Stomach (tissue), 9 donors: ENCODE measurements around the gene AATK. TPM values are rescaled to one million over a fixed set of nuclear protein-coding genes. Genes with fewer than 3 reads are reported as not detected.
A peak's percentile ranks its signal among the peaks of the same experiment; 100 is the strongest.
"Not testable (repeated sequence)": the region's sequence is repeated elsewhere in the genome, so short reads cannot be mapped to it uniquely, and the experiment has no call there.

Experiments
- DNase-seq, 2 donors: peaks; one replicate each; pipeline versions ENCODE4 v3.0.0 to v3.0.0-alpha.2; 2013 to 2019
- H3K27ac ChIP-seq, 5 donors: fragments of 200-600 bp in 4 of 5; sonication (generic) in 4 of 5; one replicate each; pipeline ENCODE4 v1.5.1; 2013 to 2019; ENCODE audit warnings: mild to moderate bottlenecking in 1 of 5, moderate library complexity in 1 of 5
- H3K27me3 ChIP-seq, 3 donors: fragments of 200-600 bp; sonication (generic); one replicate each; pipeline ENCODE4 v1.5.1; 2017 to 2019; ENCODE audit warnings: mixed run types in 1 of 3
- H3K36me3 ChIP-seq, 4 donors: fragments of 200-600 bp; sonication (generic); 1 replicate in 3 of 4; 2 replicates in 1 of 4; pipeline ENCODE4 v1.5.1; 2016 to 2019
- H3K4me1 ChIP-seq, 4 donors: fragments of 200-600 bp; sonication (generic); one replicate each; pipeline ENCODE4 v1.5.1; 2016 to 2019
- H3K4me3 ChIP-seq, 4 donors: fragments of 200-600 bp; sonication (generic) in 3 of 4; one replicate each; pipeline ENCODE4 v1.5.1; 2016 to 2019; ENCODE audit warnings: mild to moderate bottlenecking in 1 of 4
- H3K9me3 ChIP-seq, 4 donors: fragments of 200-600 bp; sonication (generic); one replicate each; pipeline ENCODE4 v1.5.1; 2016 to 2019
- CTCF ChIP-seq, 7 experiments: fragments of 450-650 bp in 4 of 7; fragments of 200-600 bp in 3 of 7; sonication (generic) in 3 of 7; IDR thresholded peaks; one replicate each; pipeline ENCODE4 v1.5.1; 2016 to 2019; ENCODE audit warnings: antibody characterized with exemption in 7 of 7, control low read depth in 2 of 7, mild to moderate bottlenecking in 1 of 7
- EP300 ChIP-seq: sonication (generic); formaldehyde crosslinking; IDR thresholded peaks from one replicate; pipeline ENCODE4 v1.6.1; 2017; ENCODE audit warnings: antibody characterized with exemption
- POLR2A ChIP-seq, 4 donors: fragments of 450-650 bp; IDR thresholded peaks; one replicate each; pipeline ENCODE4 v1.6.1; 2016; ENCODE audit warnings: antibody characterized with exemption in 4 of 4, control low read depth in 2 of 4, mild to moderate bottlenecking in 1 of 4, moderate library complexity in 1 of 4
- POLR2AphosphoS5 ChIP-seq, 3 donors: sonication (generic); formaldehyde crosslinking; IDR thresholded peaks; one replicate each; pipeline ENCODE4 v1.6.1; 2016; ENCODE audit warnings: antibody characterized with exemption in 3 of 3
- WGBS, 5 donors: extraction: QIAGEN DNeasy Blood & Tissue Kit in 3 of 5; methylation state at CpG; one replicate each; pipeline versions ENCODE4 v1.1.5 to v1.1.7; 2013 to 2018; 5-methylcytosine and 5-hydroxymethylcytosine counted together
- intact Hi-C: fragments of 100-400 bp; cut with DNase I; formaldehyde crosslinking; loops from one replicate; pipeline ENCODE4 v1.15.1; 2023; ENCODE audit warnings: low total_unique reads
- polyA plus RNA-seq, 3 donors: library from polyadenylated mRNA; stranded (reverse); fragments of 200-250 nt; gene quantifications; one replicate each; pipeline ENCODE4 v1.2.3, GENCODE V29; 2013
- total RNA-seq, 5 donors: library from RNA; depleted of rRNA; stranded (reverse); fragments of >200 nt; gene quantifications; one replicate each; pipeline versions ENCODE4 v1.1.0 to v1.2.3, GENCODE V29; 2014 to 2016
- donor health status: healthy with polysubstance abuse.
- donor health status: Bipolar disorder and iron deficiency.
- donor health status: healthy.

Gene AATK
- total and polyA plus RNA-seq, 8 donors: 0.87 to 31.7 (median 7.3) TPM

- no peaks in the 10 kb centered on the region for H3K9me3 ChIP-seq
- no peaks in the 10 kb centered on the region for H3K36me3 ChIP-seq
- no peak for DNase-seq
- H3K27ac ChIP-seq: peak overlapping the region in 2 of 5 donors; percentile 12 to 44
- 62 to 82% (median 77%) methylated on average over 4 to 14 of the region's 14 CpGs for WGBS, 5 donors
- intact Hi-C loops: loop anchor here (10.0 kb wide), 1 partner anchor 86 kb away; the partner anchor contains the start of genes NDUFAF8 and TEPSIN
- H3K27me3 ChIP-seq: peaks cover 0 to 3% (median 0%) of the 10 kb centered on the region in 3 donors
- peaks cover 0 to 6% (median 0%) of the 10 kb centered on the region in 4 donors for H3K4me1 ChIP-seq
- no peak for TF ChIP-seq EP300
- no peak for TF ChIP-seq POLR2AphosphoS5 (IDR thresholded peaks at IDR 0.05)
- peak overlapping the region in 1 of 4 donors; percentile 22 for H3K4me3 ChIP-seq
Measured at GRCh38 chr17:81148986-81149533, 17.0 kb downstream of the AATK start.

- TF ChIP-seq CTCF (IDR thresholded peaks at IDR 0.05): no peak
- whole genome bisulfite sequencing, 5 donors: 84 to 90% (median 87%) methylated on average over 12 to 15 of the region's 15 CpGs
- Histone ChIP-seq H3K4me1 (peaks cover 0 to 6% (median under 1%) of the 10 kb centered on the region in 4 donors), H3K4me3 (no peak overlapping the region), H3K9me3 (no peaks in the 10 kb centered on the region), H3K27me3 (peaks cover 0 to 3% (median 0%) of the 10 kb centered on the region in 3 donors), H3K27ac (no peak overlapping the region), H3K36me3 (no peaks in the 10 kb centered on the region)
- no peak for DNase-seq
- intact Hi-C loops: loop anchor here (10.0 kb wide), 1 partner anchor 86 kb away; the partner anchor contains the start of genes NDUFAF8 and TEPSIN
Measured at GRCh38 chr17:81148571-81148970, 17.4 kb downstream of the AATK start.

- peaks cover 5 to 12% (median 8%) of the 10 kb centered on the region in 4 donors for H3K4me1 ChIP-seq
- H3K36me3 ChIP-seq: no peaks in the 10 kb centered on the region
- intact Hi-C loops: loop anchor here (10.0 kb wide), 1 partner anchor 87 kb away; the partner anchor contains the start of genes NDUFAF8 and TEPSIN
- peaks cover 0 to 3% (median 0%) of the 10 kb centered on the region in 3 donors for H3K27me3 ChIP-seq
- no peak for DNase-seq
- H3K27ac ChIP-seq: no peak overlapping the region
- no peak overlapping the region for H3K4me3 ChIP-seq
- TF ChIP-seq POLR2AphosphoS5 (IDR thresholded peaks at IDR 0.05): no peak
- no peak for TF ChIP-seq POLR2A (IDR thresholded peaks at IDR 0.05)
- TF ChIP-seq EP300: no peak
- no peak for TF ChIP-seq CTCF (IDR thresholded peaks at IDR 0.05)
- 73 to 81% (median 80%) methylated on average over 10 of the region's 10 CpGs for WGBS, 5 donors
- H3K9me3 ChIP-seq: no peaks in the 10 kb centered on the region
Measured at GRCh38 chr17:81147701-81148100, 18.3 kb downstream of the AATK start.

- not testable (repeated sequence) for H3K9me3 ChIP-seq, H3K36me3 ChIP-seq, H3K27ac ChIP-seq, H3K4me3 ChIP-seq, H3K27me3 ChIP-seq, DNase-seq
- H3K4me1 ChIP-seq: peaks cover 11 to 18% (median 11%) of the 10 kb centered on the region in 4 donors
- 76 to 86% (median 80%) methylated on average over 10 of the region's 10 CpGs for WGBS, 5 donors
- intact Hi-C loops: loop anchor here (10.0 kb wide), 1 partner anchor 89 kb away; the partner anchor contains the start of genes NDUFAF8 and TEPSIN
Measured at GRCh38 chr17:81146208-81146607, 19.8 kb downstream of the AATK start.

GRCh38 chr17:81144423-81144781 is 21.6 kb downstream of the AATK start:
- no peak for TF ChIP-seq EP300
- no peak for TF ChIP-seq POLR2AphosphoS5 (IDR thresholded peaks at IDR 0.05)
- TF ChIP-seq CTCF (IDR thresholded peaks at IDR 0.05): no peak
- TF ChIP-seq POLR2A (IDR thresholded peaks at IDR 0.05): no peak
- H3K27ac ChIP-seq: no peak overlapping the region

More at GRCh38 chr17:81144423-81144781, 21.6 kb downstream of the AATK start:
- Histone ChIP-seq H3K4me3 (no peak overlapping the region), H3K9me3 (no peaks in the 10 kb centered on the region), H3K4me1 (peaks cover 11 to 18% (median 11%) of the 10 kb centered on the region in 4 donors), H3K27me3 (no peaks in the 10 kb centered on the region), H3K36me3 (no peaks in the 10 kb centered on the region)
- intact Hi-C loops: loop anchor here (10.0 kb wide), 1 partner anchor 90 kb away; the partner anchor contains the start of genes NDUFAF8 and TEPSIN
- 79 to 90% (median 88%) methylated on average over 12 to 14 of the region's 14 CpGs for WGBS, 5 donors
- no peak for DNase-seq
